MM.1S (cell line): Measurements from ENCODE around the gene SLC29A3.

ENCODE experiments used
- DNase-seq: peaks from one replicate; pipeline ENCODE4 v3.0.0-alpha.2; 2015
- H2AFZ ChIP-seq: fragments of 300-600 bp; sonication (generic); 2 replicates; pipeline ENCODE4 v1.6.0; 2016; ENCODE audit warnings: antibody characterized with exemption, low read length
- H3F3A ChIP-seq: fragments of 300-600 bp; sonication (generic); 2 replicates; pipeline ENCODE4 v1.6.1; 2016; ENCODE audit warnings: mild to moderate bottlenecking, antibody characterized with exemption, low read length, moderate library complexity, mixed read lengths; ENCODE audit not compliant: insufficient read depth
- H3K27ac ChIP-seq: fragments of 300-600 bp; sonication (generic); 2 replicates; pipeline ENCODE4 v1.5.1; 2016; ENCODE audit warnings: mild to moderate bottlenecking, low read length
- H3K27me3 ChIP-seq: fragments of 300-600 bp; sonication (generic); replicated peaks from 2 replicates; pipeline ENCODE4 v1.6.0; 2016; ENCODE audit warnings: low read length; ENCODE audit not compliant: insufficient read depth
- H3K36me3 ChIP-seq: fragments of 300-600 bp; sonication (generic); replicated peaks from 2 replicates; pipeline ENCODE4 v1.6.1; 2016; ENCODE audit warnings: mild to moderate bottlenecking, low read length, mixed read lengths; ENCODE audit not compliant: insufficient read depth
- H3K4me1 ChIP-seq: fragments of 300-600 bp; sonication (generic); 2 replicates; pipeline ENCODE4 v1.6.1; 2016; ENCODE audit warnings: low read length, mixed read lengths
- H3K4me2 ChIP-seq: fragments of 300-600 bp; sonication (generic); 2 replicates; pipeline ENCODE4 v1.6.0; 2016; ENCODE audit warnings: low read depth, low read length
- H3K4me3 ChIP-seq: fragments of 300-600 bp; sonication (generic); 2 replicates; pipeline ENCODE4 v1.5.1; 2016; ENCODE audit warnings: low read length, mixed read lengths
- H3K79me2 ChIP-seq: fragments of 300-600 bp; sonication (generic); 2 replicates; pipeline ENCODE4 v1.6.1; 2016; ENCODE audit warnings: mixed run types, low read length, mixed read lengths
- H3K9ac ChIP-seq: fragments of 300-600 bp; sonication (generic); 2 replicates; pipeline ENCODE4 v1.6.1; 2016; ENCODE audit warnings: low read length, mixed read lengths
- H3K9me2 ChIP-seq: fragments of 300-600 bp; sonication (generic); replicated peaks from 2 replicates; pipeline ENCODE4 v1.6.1; 2016; ENCODE audit warnings: mild to moderate bottlenecking, low read length, mixed read lengths; ENCODE audit not compliant: insufficient read depth
- H3K9me3 ChIP-seq: fragments of 300-600 bp; sonication (generic); replicated peaks from 2 replicates; pipeline ENCODE4 v1.6.1; 2016; ENCODE audit warnings: mild to moderate bottlenecking, low read length, mixed read lengths; ENCODE audit not compliant: insufficient read depth
- H4K20me1 ChIP-seq: fragments of 300-600 bp; sonication (generic); 2 replicates; pipeline ENCODE4 v1.6.1; 2016; ENCODE audit warnings: mild to moderate bottlenecking, low read length, moderate library complexity, mixed read lengths; ENCODE audit not compliant: insufficient read depth
- EZH2 ChIP-seq: fragments of 300-600 bp; sonication (generic); optimal IDR thresholded peaks from 2 replicates; pipeline ENCODE3; 2017; ENCODE audit warnings: low read depth, mild to moderate bottlenecking, antibody characterized with exemption, low read length, mixed read lengths
- EZH2phosphoT487 ChIP-seq: fragments of 300-600 bp; sonication (generic); IDR thresholded peaks from 2 replicates; pipeline ENCODE4 v1.6.1; 2018; ENCODE audit warnings: antibody characterized with exemption, low read length
- TF ChIP-seq, protein P1 (sequence below): fragments of 300-600 bp; sonication (generic); IDR thresholded peaks from 2 replicates; pipeline ENCODE4 v1.5.1; 2016; ENCODE audit warnings: antibody characterized with exemption, low read length, mixed read lengths

Gene SLC29A3

DNA sequence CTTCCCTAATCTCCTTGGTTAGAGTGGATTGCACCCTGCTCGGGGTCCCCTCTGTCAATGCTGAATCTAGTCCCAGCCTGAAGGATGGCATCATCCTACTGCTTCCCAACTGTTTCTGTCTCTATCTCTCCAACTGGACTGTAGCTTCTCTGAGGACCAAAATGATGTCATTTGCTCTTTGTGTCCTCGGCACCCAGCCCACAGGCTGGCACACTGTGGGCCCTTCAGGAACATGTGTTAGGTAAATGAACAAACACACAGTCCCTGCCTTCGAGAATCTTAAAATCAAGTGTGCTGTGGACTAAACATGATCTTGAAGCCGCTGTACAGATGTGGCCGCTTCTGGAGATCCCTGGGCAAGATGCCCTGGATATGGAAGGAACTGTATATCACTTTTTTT is 72.6 kb downstream of the SLC29A3 start:
- no peaks in the 10 kb centered on the region for H3K9me3 ChIP-seq
- no peaks in the 10 kb centered on the region for H3F3A ChIP-seq
- peaks cover 86% of the 10 kb centered on the region for H3K27me3 ChIP-seq
- no peak overlapping the region for H3K4me3 ChIP-seq
- H2AFZ ChIP-seq: no peak overlapping the region
- H3K79me2 ChIP-seq: no peaks in the 10 kb centered on the region
- H3K36me3 ChIP-seq: no peaks in the 10 kb centered on the region
- H4K20me1 ChIP-seq: no peaks in the 10 kb centered on the region
- no peak overlapping the region for H3K27ac ChIP-seq
- no peaks in the 10 kb centered on the region for H3K9me2 ChIP-seq
- no peaks in the 10 kb centered on the region for H3K4me1 ChIP-seq
- no peak overlapping the region for H3K9ac ChIP-seq
- TF ChIP-seq, protein P1, sequence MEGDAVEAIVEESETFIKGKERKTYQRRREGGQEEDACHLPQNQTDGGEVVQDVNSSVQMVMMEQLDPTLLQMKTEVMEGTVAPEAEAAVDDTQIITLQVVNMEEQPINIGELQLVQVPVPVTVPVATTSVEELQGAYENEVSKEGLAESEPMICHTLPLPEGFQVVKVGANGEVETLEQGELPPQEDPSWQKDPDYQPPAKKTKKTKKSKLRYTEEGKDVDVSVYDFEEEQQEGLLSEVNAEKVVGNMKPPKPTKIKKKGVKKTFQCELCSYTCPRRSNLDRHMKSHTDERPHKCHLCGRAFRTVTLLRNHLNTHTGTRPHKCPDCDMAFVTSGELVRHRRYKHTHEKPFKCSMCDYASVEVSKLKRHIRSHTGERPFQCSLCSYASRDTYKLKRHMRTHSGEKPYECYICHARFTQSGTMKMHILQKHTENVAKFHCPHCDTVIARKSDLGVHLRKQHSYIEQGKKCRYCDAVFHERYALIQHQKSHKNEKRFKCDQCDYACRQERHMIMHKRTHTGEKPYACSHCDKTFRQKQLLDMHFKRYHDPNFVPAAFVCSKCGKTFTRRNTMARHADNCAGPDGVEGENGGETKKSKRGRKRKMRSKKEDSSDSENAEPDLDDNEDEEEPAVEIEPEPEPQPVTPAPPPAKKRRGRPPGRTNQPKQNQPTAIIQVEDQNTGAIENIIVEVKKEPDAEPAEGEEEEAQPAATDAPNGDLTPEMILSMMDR: no peak
- TF ChIP-seq EZH2phosphoT487 (no peak), EZH2 (no peak)
- H3K4me2 ChIP-seq: no peak overlapping the region
- no peak for DNase-seq

DNA sequence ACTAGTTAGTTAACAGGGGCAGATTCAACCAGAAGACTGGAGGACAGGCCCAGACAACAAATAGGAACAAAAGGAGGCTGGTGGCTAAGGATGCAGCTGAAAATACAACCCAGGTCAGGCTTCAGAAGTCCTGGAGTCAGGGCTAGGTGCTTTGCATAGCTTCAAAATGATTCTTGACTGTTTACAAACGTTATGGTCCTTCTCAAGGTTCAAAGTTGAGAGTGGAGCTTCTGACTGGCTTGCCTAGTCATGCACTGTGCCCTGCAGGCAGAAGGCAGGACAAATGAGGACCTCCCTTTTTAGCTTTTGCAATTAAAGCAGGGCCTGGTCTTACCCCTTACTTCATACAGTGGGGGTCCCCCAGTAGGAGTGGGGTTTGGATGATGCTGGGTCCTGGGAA is 73.2 kb downstream of the SLC29A3 start:
- Histone ChIP-seq H3K9me2 (no peaks in the 10 kb centered on the region), H3K4me1 (no peaks in the 10 kb centered on the region), H3F3A (no peaks in the 10 kb centered on the region), H3K4me2 (no peak overlapping the region), H4K20me1 (no peaks in the 10 kb centered on the region), H2AFZ (no peak overlapping the region), H3K9ac (no peak overlapping the region), H3K9me3 (no peaks in the 10 kb centered on the region), H3K27ac (no peak overlapping the region), H3K27me3 (peaks cover 87% of the 10 kb centered on the region), H3K4me3 (no peak overlapping the region), H3K79me2 (no peaks in the 10 kb centered on the region), H3K36me3 (no peaks in the 10 kb centered on the region)
- DNase-seq: no peak
- TF ChIP-seq EZH2 (no peak), EZH2phosphoT487 (no peak)
- TF ChIP-seq, protein P1: no peak

- no peaks in the 10 kb centered on the region for H3K79me2 ChIP-seq
- H3K27ac ChIP-seq: no peak overlapping the region
- H3K9ac ChIP-seq: no peak overlapping the region
- H3K4me1 ChIP-seq: no peaks in the 10 kb centered on the region
- no peaks in the 10 kb centered on the region for H4K20me1 ChIP-seq
- H3K4me2 ChIP-seq: no peak overlapping the region
- H2AFZ ChIP-seq: no peak overlapping the region
- H3F3A ChIP-seq: no peaks in the 10 kb centered on the region
- H3K27me3 ChIP-seq: peaks cover 87% of the 10 kb centered on the region
- H3K9me3 ChIP-seq: no peaks in the 10 kb centered on the region
- TF ChIP-seq EZH2 (no peak), EZH2phosphoT487 (no peak)
- TF ChIP-seq, protein P1: no peak
- no peaks in the 10 kb centered on the region for H3K9me2 ChIP-seq
- H3K4me3 ChIP-seq: no peak overlapping the region
- no peak for DNase-seq
- H3K36me3 ChIP-seq: no peaks in the 10 kb centered on the region
Observed at GRCh38 chr10:71392791-71393781, 74.0 kb downstream of the SLC29A3 start.
